Natural killer cell (primary cell): ENCODE measurements around the gene RNF125. TPM values are rescaled to one million over a fixed set of nuclear protein-coding genes. Genes with fewer than 3 reads are reported as not detected.

ENCODE experiments used
- ATAC-seq, 3 donors: fragments of 150-1000 bp in 2 of 3; fragments of 200-7000 bp in 1 of 3; cut with Tn5 transposase; 1 replicate in 1 of 3; 2 replicates in 2 of 3; pipeline ENCODE4 v1.10.0; 2021; ENCODE audit warnings: mild to moderate bottlenecking in 2 of 3, moderate library complexity in 2 of 3
- DNase-seq, 2 donors: peaks; one replicate each; pipeline versions ENCODE4 v3.0.0 to v3.0.0-alpha.2; 2013 to 2021; ENCODE audit warnings: mixed read lengths in 1 of 2
- H3K27ac ChIP-seq: one replicate; pipeline ENCODE4 v1.5.1; 2013; ENCODE audit warnings: mild to moderate bottlenecking, low read length
- H3K27me3 ChIP-seq: one replicate; pipeline ENCODE4 v1.6.1; 2013; ENCODE audit warnings: low read length; ENCODE audit not compliant: control insufficient read depth, insufficient read depth
- H3K36me3 ChIP-seq: one replicate; pipeline ENCODE4 v1.6.1; 2013; ENCODE audit warnings: low read length; ENCODE audit not compliant: control insufficient read depth, insufficient read depth
- H3K4me1 ChIP-seq: one replicate; pipeline ENCODE4 v1.6.1; 2013; ENCODE audit warnings: low read length; ENCODE audit not compliant: control insufficient read depth, insufficient read depth
- H3K4me3 ChIP-seq: one replicate; pipeline ENCODE4 v1.5.1; 2013; ENCODE audit warnings: low read length
- H3K9me3 ChIP-seq: one replicate; pipeline ENCODE4 v1.6.1; 2013; ENCODE audit warnings: low read length; ENCODE audit not compliant: control insufficient read depth, insufficient read depth
- H3K27ac Mint-ChIP-seq, 2 donors: one replicate each; pipeline ENCODE4 v1.8.0; 2022; ENCODE audit warnings: mild to moderate bottlenecking in 2 of 2, mixed read lengths in 2 of 2, moderate library complexity in 1 of 2
- H3K27me3 Mint-ChIP-seq, 2 donors: one replicate each; pipeline ENCODE4 v1.8.0; 2022; ENCODE audit warnings: low read depth in 2 of 2, mixed read lengths in 2 of 2
- H3K36me3 Mint-ChIP-seq: one replicate; pipeline ENCODE4 v1.8.0; 2022; ENCODE audit warnings: mixed read lengths
- H3K4me1 Mint-ChIP-seq, 2 donors: one replicate each; pipeline ENCODE4 v1.8.0; 2022; ENCODE audit warnings: mixed read lengths in 2 of 2
- H3K4me3 Mint-ChIP-seq: one replicate; pipeline ENCODE4 v1.8.0; 2022; ENCODE audit warnings: mild to moderate bottlenecking, moderate library complexity, mixed read lengths
- H3K9me3 Mint-ChIP-seq, 2 donors: one replicate each; pipeline ENCODE4 v1.8.0; 2022; ENCODE audit warnings: mixed read lengths in 2 of 2
- WGBS: methylation state at CpG from one replicate; pipeline ENCODE4 v1.1.7; 2013; ENCODE audit warnings: missing lambda C conversion rate; ENCODE audit not compliant: insufficient coverage; 5-methylcytosine and 5-hydroxymethylcytosine counted together
- intact Hi-C: fragments of 100-400 bp; cut with micrococcal nuclease; formaldehyde crosslinking; loops from one replicate; pipeline ENCODE4 v1.14.2; 2022
- total RNA-seq, 4 donors: library from RNA; stranded (reverse); fragments of 120-200 nt in 1 of 4; gene quantifications; one replicate each; pipeline versions ENCODE4 v1.2.3 to v1.2.4, GENCODE V29; 2013 to 2022
- TF ChIP-seq, protein P1 (sequence below): fragments of 200-600 bp; IDR thresholded peaks from one replicate; pipeline ENCODE4 v1.8.0; 2022; ENCODE audit warnings: antibody characterized with exemption

The RNF125 gene
- total RNA-seq, 3 donors from 2014 or later (not counting 1 experiment from before 2014, with no cell fraction given), result 74.7 to 105 (median 96.7) TPM

DNA sequence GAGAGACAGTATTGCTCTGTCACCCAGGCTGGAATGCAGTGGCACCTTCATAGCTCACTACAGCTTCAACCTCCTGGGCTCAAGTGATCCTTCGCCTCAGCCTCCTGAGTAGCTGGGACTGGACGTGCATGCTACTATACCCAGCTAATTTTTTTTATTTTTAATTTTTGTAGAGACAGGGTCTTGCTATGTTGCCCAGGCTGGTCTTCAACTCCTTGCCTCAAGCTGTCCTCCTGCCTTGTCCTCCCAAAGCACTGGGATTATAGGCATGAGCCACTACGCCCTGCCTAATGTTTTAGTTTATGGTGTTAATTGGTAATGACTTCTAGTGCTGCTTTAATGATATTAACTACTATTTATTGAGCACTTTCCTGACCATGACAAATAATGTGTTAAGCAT, 91.4 kb downstream of the RNF125 start:
- H3K27ac ChIP-seq, result no peak overlapping the region
- TF ChIP-seq, protein P1, sequence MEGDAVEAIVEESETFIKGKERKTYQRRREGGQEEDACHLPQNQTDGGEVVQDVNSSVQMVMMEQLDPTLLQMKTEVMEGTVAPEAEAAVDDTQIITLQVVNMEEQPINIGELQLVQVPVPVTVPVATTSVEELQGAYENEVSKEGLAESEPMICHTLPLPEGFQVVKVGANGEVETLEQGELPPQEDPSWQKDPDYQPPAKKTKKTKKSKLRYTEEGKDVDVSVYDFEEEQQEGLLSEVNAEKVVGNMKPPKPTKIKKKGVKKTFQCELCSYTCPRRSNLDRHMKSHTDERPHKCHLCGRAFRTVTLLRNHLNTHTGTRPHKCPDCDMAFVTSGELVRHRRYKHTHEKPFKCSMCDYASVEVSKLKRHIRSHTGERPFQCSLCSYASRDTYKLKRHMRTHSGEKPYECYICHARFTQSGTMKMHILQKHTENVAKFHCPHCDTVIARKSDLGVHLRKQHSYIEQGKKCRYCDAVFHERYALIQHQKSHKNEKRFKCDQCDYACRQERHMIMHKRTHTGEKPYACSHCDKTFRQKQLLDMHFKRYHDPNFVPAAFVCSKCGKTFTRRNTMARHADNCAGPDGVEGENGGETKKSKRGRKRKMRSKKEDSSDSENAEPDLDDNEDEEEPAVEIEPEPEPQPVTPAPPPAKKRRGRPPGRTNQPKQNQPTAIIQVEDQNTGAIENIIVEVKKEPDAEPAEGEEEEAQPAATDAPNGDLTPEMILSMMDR, result no peak
- Mint-ChIP-seq H3K9me3 (no peaks in the 10 kb centered on the region), H3K27ac (no peak overlapping the region), H3K4me3 (no peak overlapping the region), H3K27me3 (no peaks in the 10 kb centered on the region), H3K36me3 (no peaks in the 10 kb centered on the region), H3K4me1 (peaks cover 26% of the 10 kb centered on the region in 2 donors)
- no peak for ATAC-seq
- no peaks in the 10 kb centered on the region for H3K9me3 ChIP-seq
- 88% methylated on average over 2 of the region's 3 CpGs for WGBS
- peaks cover 4% of the 10 kb centered on the region for H3K4me1 ChIP-seq
- no peaks in the 10 kb centered on the region for H3K27me3 ChIP-seq
- H3K4me3 ChIP-seq, result no peak overlapping the region
- intact Hi-C loops, result no loop called here
- H3K36me3 ChIP-seq, result peaks cover 16% of the 10 kb centered on the region
- DNase-seq, result no peak

DNA sequence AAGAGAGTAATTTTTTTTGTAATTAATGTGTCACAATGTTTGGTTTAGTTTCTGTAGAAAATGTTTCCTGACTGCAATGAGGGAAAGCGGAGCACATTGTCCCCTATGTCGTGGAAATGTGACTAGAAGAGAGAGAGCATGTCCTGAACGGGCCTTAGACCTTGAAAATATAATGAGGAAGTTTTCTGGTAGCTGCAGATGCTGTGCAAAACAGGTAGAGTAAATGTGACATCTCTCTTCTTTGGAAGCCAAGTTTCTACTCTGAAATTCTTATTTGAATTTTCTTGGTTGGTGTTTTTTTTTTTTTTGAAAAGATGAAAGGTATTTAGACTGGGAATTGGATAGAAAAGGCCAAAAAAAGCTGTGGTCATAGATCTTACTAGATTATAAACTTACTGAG, 93.1 kb downstream of the RNF125 start:
- Mint-ChIP-seq H3K4me1 (peaks cover 20 to 22% of the 10 kb centered on the region in 2 donors), H3K4me3 (no peak overlapping the region), H3K9me3 (no peaks in the 10 kb centered on the region), H3K27me3 (no peaks in the 10 kb centered on the region), H3K36me3 (no peaks in the 10 kb centered on the region), H3K27ac (no peak overlapping the region)
- ATAC-seq (no peak), DNase-seq (no peak)
- Histone ChIP-seq H3K27ac (no peak overlapping the region), H3K27me3 (no peaks in the 10 kb centered on the region), H3K9me3 (no peaks in the 10 kb centered on the region), H3K36me3 (peaks cover 27% of the 10 kb centered on the region), H3K4me3 (no peak overlapping the region), H3K4me1 (peaks cover 4% of the 10 kb centered on the region)
- intact Hi-C loops, result no loop called here
- TF ChIP-seq, protein P1, result no peak
- 71% methylated on average over 3 of the region's 3 CpGs for WGBS

DNA sequence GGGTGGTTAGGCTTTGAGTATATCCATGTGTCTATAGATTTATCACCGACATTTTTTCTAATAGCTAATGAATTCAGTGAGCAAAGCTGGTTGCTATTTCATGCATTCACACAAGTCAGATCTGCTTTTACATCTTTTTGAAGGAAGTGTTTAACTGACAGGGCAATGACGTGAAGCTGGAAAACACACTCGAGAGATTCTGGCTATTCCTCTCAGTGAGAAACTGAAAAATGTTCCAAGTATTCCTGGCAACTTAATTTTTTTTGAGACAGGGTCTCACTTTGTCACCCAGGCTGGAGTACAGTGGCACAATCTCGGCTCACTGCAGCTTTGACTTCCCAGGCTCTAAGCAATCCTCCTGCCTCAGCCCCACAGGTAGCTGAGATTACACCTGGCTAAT, 94.2 kb downstream of the RNF125 start:
- no peak for ATAC-seq
- TF ChIP-seq, protein P1, result no peak
- peaks cover 16 to 31% of the 10 kb centered on the region in 2 donors for H3K4me1 Mint-ChIP-seq
- Histone ChIP-seq H3K27ac (no peak overlapping the region), H3K4me1 (peaks cover 4% of the 10 kb centered on the region), H3K4me3 (no peak overlapping the region), H3K9me3 (no peaks in the 10 kb centered on the region), H3K36me3 (peaks cover 36% of the 10 kb centered on the region), H3K27me3 (no peaks in the 10 kb centered on the region)
- no peak overlapping the region for H3K4me3 Mint-ChIP-seq
- H3K27ac Mint-ChIP-seq, result no peak overlapping the region
- H3K36me3 Mint-ChIP-seq, result no peaks in the 10 kb centered on the region
- no peaks in the 10 kb centered on the region for H3K27me3 Mint-ChIP-seq
- no peaks in the 10 kb centered on the region for H3K9me3 Mint-ChIP-seq
- intact Hi-C loops, result no loop called here
- DNase-seq, result no peak
- WGBS, result 97% methylated on average over 4 of the region's 4 CpGs

DNA sequence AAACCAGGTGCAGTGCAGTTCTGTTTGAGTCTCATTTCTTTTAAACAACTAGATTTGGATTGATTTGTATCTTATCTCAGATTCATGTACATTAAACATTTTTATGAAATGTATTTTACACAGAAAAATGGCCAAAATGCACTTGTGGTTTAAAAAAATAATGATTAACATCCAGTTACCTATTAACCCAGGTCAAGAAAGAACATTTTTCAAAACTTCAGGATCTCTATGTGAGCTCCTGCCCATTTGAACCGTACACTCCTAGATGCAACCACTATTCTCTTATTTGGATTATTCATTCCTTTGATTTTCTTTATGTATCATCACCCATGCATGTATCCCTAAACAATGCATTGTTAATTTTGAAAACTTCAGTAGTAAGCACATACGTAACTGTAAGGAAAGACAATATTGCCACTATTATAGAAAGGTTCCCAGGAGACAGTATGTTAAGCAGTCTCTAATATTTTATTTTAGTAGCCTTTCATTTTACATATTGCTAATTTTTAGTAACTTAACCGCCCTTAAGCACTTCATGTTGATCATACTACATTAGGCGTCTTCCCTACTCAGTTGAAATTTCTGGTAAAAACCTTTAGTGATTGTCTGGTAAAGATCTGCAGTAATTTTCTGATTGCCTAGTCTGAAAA, 95.8 kb downstream of the RNF125 start:
- Mint-ChIP-seq H3K4me1 (peaks cover 7 to 32% of the 10 kb centered on the region in 2 donors), H3K27ac (peak overlapping the region in 1 of 2 donors; percentile 38), H3K36me3 (no peaks in the 10 kb centered on the region), H3K9me3 (no peaks in the 10 kb centered on the region), H3K27me3 (no peaks in the 10 kb centered on the region), H3K4me3 (no peak overlapping the region)
- Histone ChIP-seq H3K9me3 (no peaks in the 10 kb centered on the region), H3K4me1 (no peaks in the 10 kb centered on the region), H3K27me3 (no peaks in the 10 kb centered on the region), H3K27ac (no peak overlapping the region), H3K36me3 (peaks cover 39% of the 10 kb centered on the region), H3K4me3 (no peak overlapping the region)
- TF ChIP-seq, protein P1, result no peak
- DNase-seq, result no peak
- WGBS, result 89% methylated on average over 1 of the region's 4 CpGs
- intact Hi-C loops, result no loop called here
- no peak for ATAC-seq
